K562 (cell line): ENCODE data around the gene SFSWAP. TPM values are rescaled to one million over a fixed set of nuclear protein-coding genes. Genes with fewer than 3 reads are reported as not detected.
A peak's percentile ranks its signal among the peaks of the same experiment; 100 is the strongest.

Experiments used
- BHLHE40 ChIP-seq: IDR thresholded peaks from 2 replicates; pipeline ENCODE4 v1.6.1; 2011; ENCODE audit warnings: low read length, improper control_type of control experiment
- CLOCK ChIP-seq: fragments of 250-450 bp; sonication (Bioruptor Pico); IDR thresholded peaks from 2 replicates; pipeline ENCODE4 v1.4.0; 2020; ENCODE audit warnings: mild to moderate bottlenecking, moderate library complexity, borderline replicate concordance
- DDX20 ChIP-seq: fragments of 450-650 bp; IDR thresholded peaks from 2 replicates; pipeline ENCODE4 v1.6.1; 2016; ENCODE audit warnings: missing genetic modification characterization, low read depth, mild to moderate bottlenecking, missing compliant biosample characterization, moderate library complexity
- DNMT1 ChIP-seq: fragments of 450-650 bp; IDR thresholded peaks from 2 replicates; pipeline ENCODE4 v1.6.1; 2016; ENCODE audit warnings: antibody characterized with exemption, mild to moderate bottlenecking
- ERF ChIP-seq: fragments of 450-650 bp; formaldehyde crosslinking; IDR thresholded peaks from 2 replicates; pipeline ENCODE4 v1.4.0; 2020; ENCODE audit warnings: mild to moderate bottlenecking, mixed read lengths
- FOS ChIP-seq: IDR thresholded peaks from 3 replicates; pipeline ENCODE4 v1.6.1; 2011; ENCODE audit not compliant: insufficient read length; ENCODE audit errors: extremely low read depth
- HOXB6 ChIP-seq: fragments of 250-450 bp; sonication (Bioruptor Pico); IDR thresholded peaks from 2 replicates; pipeline ENCODE4 v1.5.1; 2022; ENCODE audit warnings: mild to moderate bottlenecking, borderline replicate concordance
- MEF2A ChIP-seq: IDR thresholded peaks from 2 replicates; pipeline ENCODE4 v1.6.1; 2011; ENCODE audit warnings: low read depth, mild to moderate bottlenecking, low read length, moderate library complexity; ENCODE audit not compliant: control insufficient read depth
- RUNX1 ChIP-seq: sonication (generic); IDR thresholded peaks from 2 replicates; pipeline ENCODE4 v1.6.1; 2016; ENCODE audit warnings: antibody characterized with exemption, low read depth
- SIX5 ChIP-seq, 2 experiments: IDR thresholded peaks; 2 replicates each; pipeline ENCODE4 v1.6.1; 2011; ENCODE audit warnings: low read length in 2 of 2, borderline replicate concordance in 1 of 2, low read depth in 1 of 2, mild to moderate bottlenecking in 1 of 2, moderate library complexity in 1 of 2; ENCODE audit not compliant: insufficient read depth in 1 of 2
- TAF7 ChIP-seq: fragments of 450-650 bp; IDR thresholded peaks from 2 replicates; pipeline ENCODE4 v1.6.1; 2016; ENCODE audit warnings: missing genetic modification characterization, missing compliant biosample characterization
- YY1 ChIP-seq, 3 experiments: IDR thresholded peaks; 2 replicates each; pipeline ENCODE4 v1.6.1; 2011; ENCODE audit warnings: low read length in 2 of 3, mild to moderate bottlenecking in 2 of 3, moderate library complexity in 2 of 3, borderline replicate concordance in 1 of 3, control low read depth in 1 of 3, low read depth in 1 of 3; ENCODE audit not compliant: insufficient read depth in 3 of 3, insufficient replicate concordance in 2 of 3, control insufficient read depth in 1 of 3, insufficient read length in 1 of 3; ENCODE audit errors: extremely low read depth in 1 of 3
- ZBED1 ChIP-seq: IDR thresholded peaks from 2 replicates; pipeline ENCODE4 v1.6.1; 2014
- polyA plus RNA-seq, 8 experiments: library from polyadenylated mRNA; depleted of rRNA in 4 of 8; stranded (reverse) in 5 of 8; unstranded in 3 of 8; fragments of >200 nt; fragmentation: Nextera tagmentation in 2 of 8; fragmentation: Illumina TruSeq in 1 of 8; extraction: Ambion mirVana in 2 of 8; extraction: Trizol in 1 of 8; gene quantifications; 2 replicates each; pipeline versions ENCODE4 v1.2.1 to v1.2.3, GENCODE V29; 2011 to 2014; ENCODE audit warnings: inconsistent platforms in 1 of 8, missing spikeins in 1 of 8
- total RNA-seq, 7 experiments: library from RNA; depleted of rRNA in 6 of 7; stranded (reverse); fragments of >200 nt in 6 of 7; fragmentation: Illumina TruSeq in 2 of 7; extraction: Trizol in 2 of 7; gene quantifications; 2 replicates each; pipeline versions ENCODE4 v1.2.1 to v1.2.3, GENCODE V29; 2011 to 2021; ENCODE audit warnings: low replicate concordance in 1 of 7
- TF ChIP-seq, protein P1 (sequence below): fragments of 450-650 bp; IDR thresholded peaks from 2 replicates; pipeline ENCODE4 v1.7.1; 2018; ENCODE audit warnings: mild to moderate bottlenecking, low read depth; ENCODE audit not compliant: partially characterized antibody
- TF ChIP-seq, protein P2 (sequence below), 2 experiments: fragments of 450-650 bp; IDR thresholded peaks; 2 replicates each; pipeline ENCODE4 v1.6.1; 2018; ENCODE audit warnings: mild to moderate bottlenecking in 2 of 2, low read depth in 1 of 2; ENCODE audit not compliant: partially characterized antibody in 2 of 2

SFSWAP gene
- total and polyA plus RNA-seq, 9 of the 15 experiments (the other 6 are each of a cell fraction or from before 2014, with no cell fraction given): 2.4 to 60.4 (median 32.6) TPM

GRCh38 chr12:131710464-131711457, at the start of gene SFSWAP (continued):
- TF ChIP-seq DNMT1 (peak; percentile 48; the same call in 1 of the 2 replicates), FOS (no peak), DDX20 (tag) (no peak), ZBED1 (peak; percentile 53; the same call in 1 of the 2 replicates), TAF7 (tag) (peak; percentile 97), CLOCK (CRISPR knock-in tag) (no peak), ERF (CRISPR knock-in tag) (peak; percentile 83; the same call in 1 of the 2 replicates), SIX5 (IDR thresholded peaks at IDR 0.05; ENCODE audit: borderline replicate concordance in 1 of 2, insufficient read depth in 1 of 2, low read depth in 1 of 2, low read length in 2 of 2) (peak; percentile 27 to 40; a peak in 3 of 4 replicates), YY1 (IDR thresholded peaks at IDR 0.05; ENCODE audit: borderline replicate concordance in 1 of 3, control insufficient read depth in 1 of 3, extremely low read depth in 1 of 3, insufficient read depth in 3 of 3, insufficient read length in 1 of 3, insufficient replicate concordance in 2 of 3, low read depth in 1 of 3, low read length in 2 of 3) (peak; percentile 94 to 100 (median 97)), RUNX1 (no peak), HOXB6 (CRISPR knock-in tag) (no peak), MEF2A (no peak), BHLHE40 (no peak)
- TF ChIP-seq, protein P1, sequence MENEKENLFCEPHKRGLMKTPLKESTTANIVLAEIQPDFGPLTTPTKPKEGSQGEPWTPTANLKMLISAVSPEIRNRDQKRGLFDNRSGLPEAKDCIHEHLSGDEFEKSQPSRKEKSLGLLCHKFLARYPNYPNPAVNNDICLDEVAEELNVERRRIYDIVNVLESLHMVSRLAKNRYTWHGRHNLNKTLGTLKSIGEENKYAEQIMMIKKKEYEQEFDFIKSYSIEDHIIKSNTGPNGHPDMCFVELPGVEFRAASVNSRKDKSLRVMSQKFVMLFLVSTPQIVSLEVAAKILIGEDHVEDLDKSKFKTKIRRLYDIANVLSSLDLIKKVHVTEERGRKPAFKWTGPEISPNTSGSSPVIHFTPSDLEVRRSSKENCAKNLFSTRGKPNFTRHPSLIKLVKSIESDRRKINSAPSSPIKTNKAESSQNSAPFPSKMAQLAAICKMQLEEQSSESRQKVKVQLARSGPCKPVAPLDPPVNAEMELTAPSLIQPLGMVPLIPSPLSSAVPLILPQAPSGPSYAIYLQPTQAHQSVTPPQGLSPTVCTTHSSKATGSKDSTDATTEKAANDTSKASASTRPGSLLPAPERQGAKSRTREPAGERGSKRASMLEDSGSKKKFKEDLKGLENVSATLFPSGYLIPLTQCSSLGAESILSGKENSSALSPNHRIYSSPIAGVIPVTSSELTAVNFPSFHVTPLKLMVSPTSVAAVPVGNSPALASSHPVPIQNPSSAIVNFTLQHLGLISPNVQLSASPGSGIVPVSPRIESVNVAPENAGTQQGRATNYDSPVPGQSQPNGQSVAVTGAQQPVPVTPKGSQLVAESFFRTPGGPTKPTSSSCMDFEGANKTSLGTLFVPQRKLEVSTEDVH: peak; percentile 95
- TF ChIP-seq, protein P2, sequence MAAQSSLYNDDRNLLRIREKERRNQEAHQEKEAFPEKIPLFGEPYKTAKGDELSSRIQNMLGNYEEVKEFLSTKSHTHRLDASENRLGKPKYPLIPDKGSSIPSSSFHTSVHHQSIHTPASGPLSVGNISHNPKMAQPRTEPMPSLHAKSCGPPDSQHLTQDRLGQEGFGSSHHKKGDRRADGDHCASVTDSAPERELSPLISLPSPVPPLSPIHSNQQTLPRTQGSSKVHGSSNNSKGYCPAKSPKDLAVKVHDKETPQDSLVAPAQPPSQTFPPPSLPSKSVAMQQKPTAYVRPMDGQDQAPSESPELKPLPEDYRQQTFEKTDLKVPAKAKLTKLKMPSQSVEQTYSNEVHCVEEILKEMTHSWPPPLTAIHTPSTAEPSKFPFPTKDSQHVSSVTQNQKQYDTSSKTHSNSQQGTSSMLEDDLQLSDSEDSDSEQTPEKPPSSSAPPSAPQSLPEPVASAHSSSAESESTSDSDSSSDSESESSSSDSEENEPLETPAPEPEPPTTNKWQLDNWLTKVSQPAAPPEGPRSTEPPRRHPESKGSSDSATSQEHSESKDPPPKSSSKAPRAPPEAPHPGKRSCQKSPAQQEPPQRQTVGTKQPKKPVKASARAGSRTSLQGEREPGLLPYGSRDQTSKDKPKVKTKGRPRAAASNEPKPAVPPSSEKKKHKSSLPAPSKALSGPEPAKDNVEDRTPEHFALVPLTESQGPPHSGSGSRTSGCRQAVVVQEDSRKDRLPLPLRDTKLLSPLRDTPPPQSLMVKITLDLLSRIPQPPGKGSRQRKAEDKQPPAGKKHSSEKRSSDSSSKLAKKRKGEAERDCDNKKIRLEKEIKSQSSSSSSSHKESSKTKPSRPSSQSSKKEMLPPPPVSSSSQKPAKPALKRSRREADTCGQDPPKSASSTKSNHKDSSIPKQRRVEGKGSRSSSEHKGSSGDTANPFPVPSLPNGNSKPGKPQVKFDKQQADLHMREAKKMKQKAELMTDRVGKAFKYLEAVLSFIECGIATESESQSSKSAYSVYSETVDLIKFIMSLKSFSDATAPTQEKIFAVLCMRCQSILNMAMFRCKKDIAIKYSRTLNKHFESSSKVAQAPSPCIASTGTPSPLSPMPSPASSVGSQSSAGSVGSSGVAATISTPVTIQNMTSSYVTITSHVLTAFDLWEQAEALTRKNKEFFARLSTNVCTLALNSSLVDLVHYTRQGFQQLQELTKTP (IDR thresholded peaks at IDR 0.05; ENCODE audit: low read depth in 1 of 2, partially characterized antibody in 2 of 2): peak in 1 of 2 experiments; percentile 89
